ENCODE data around the gene NFATC1.

DNA sequence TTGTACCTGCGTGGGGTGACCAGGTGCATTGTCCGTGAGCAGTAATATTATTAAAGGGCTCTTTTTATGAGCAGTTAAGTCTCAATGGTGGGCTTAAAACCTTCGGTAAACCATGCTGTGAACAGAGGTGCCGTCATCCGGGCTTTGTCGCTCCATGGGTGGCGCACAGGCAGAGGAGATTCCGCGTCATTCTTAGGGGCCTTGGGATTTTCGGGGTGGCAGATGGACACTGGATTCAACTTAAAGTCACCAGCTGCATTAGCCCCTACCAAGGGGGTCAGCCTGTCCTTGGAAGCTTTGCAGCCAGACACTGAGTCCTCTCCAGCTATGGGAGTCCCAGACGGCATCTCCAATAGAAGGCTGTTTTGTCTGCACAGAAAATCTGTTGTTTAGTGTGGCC, 107.7 kb downstream of the NFATC1 start:
- TF ChIP-seq, protein P1, sequence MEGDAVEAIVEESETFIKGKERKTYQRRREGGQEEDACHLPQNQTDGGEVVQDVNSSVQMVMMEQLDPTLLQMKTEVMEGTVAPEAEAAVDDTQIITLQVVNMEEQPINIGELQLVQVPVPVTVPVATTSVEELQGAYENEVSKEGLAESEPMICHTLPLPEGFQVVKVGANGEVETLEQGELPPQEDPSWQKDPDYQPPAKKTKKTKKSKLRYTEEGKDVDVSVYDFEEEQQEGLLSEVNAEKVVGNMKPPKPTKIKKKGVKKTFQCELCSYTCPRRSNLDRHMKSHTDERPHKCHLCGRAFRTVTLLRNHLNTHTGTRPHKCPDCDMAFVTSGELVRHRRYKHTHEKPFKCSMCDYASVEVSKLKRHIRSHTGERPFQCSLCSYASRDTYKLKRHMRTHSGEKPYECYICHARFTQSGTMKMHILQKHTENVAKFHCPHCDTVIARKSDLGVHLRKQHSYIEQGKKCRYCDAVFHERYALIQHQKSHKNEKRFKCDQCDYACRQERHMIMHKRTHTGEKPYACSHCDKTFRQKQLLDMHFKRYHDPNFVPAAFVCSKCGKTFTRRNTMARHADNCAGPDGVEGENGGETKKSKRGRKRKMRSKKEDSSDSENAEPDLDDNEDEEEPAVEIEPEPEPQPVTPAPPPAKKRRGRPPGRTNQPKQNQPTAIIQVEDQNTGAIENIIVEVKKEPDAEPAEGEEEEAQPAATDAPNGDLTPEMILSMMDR (IDR thresholded peaks at IDR 0.05), result no peak
- no peak for TF ChIP-seq POLR2A (IDR thresholded peaks at IDR 0.05)
